CD4-positive, CD25-positive, alpha-beta regulatory T cell (primary cell): ENCODE results near the gene CTNNA2. TPM values are rescaled to one million over a fixed set of nuclear protein-coding genes. Genes with fewer than 3 reads are reported as not detected.

Experiments used
- ATAC-seq, 2 donors: fragments of 150-1000 bp; cut with Tn5 transposase; one replicate each; pipeline ENCODE4 v1.10.0; 2021; ENCODE audit warnings: low read depth in 2 of 2, moderate number of reproducible peaks in 2 of 2, moderate library complexity in 1 of 2
- DNase-seq, 3 donors: peaks; one replicate each; pipeline versions ENCODE4 v3.0.0 to v3.0.0-alpha.2; 2012 to 2022; ENCODE audit warnings: mixed read lengths in 1 of 3
- H3K27ac ChIP-seq: one replicate; pipeline ENCODE4 v1.7.0; 2013; ENCODE audit warnings: mild to moderate bottlenecking, low read length; ENCODE audit not compliant: insufficient read depth, poor library complexity, severe bottlenecking
- H3K27me3 ChIP-seq: one replicate; pipeline ENCODE4 v1.7.0; 2013; ENCODE audit warnings: low read length; ENCODE audit not compliant: control insufficient read depth, insufficient read depth
- H3K36me3 ChIP-seq: one replicate; pipeline ENCODE4 v1.7.0; 2013; ENCODE audit warnings: mild to moderate bottlenecking, low read length, moderate library complexity; ENCODE audit not compliant: control insufficient read depth, insufficient read depth
- H3K4me1 ChIP-seq: 2 replicates; pipeline ENCODE4 v1.7.0; 2013; ENCODE audit warnings: mild to moderate bottlenecking, low read length; ENCODE audit not compliant: insufficient read depth, control insufficient read depth, poor library complexity, severe bottlenecking
- H3K4me3 ChIP-seq: one replicate; pipeline ENCODE4 v1.7.0; 2013; ENCODE audit warnings: low read depth, mild to moderate bottlenecking, low read length, moderate library complexity
- H3K9me3 ChIP-seq, 2 experiments: 1 replicate in 1 of 2; 2 replicates in 1 of 2; pipeline ENCODE4 v1.7.0; 2013; ENCODE audit warnings: low read length in 2 of 2, mild to moderate bottlenecking in 1 of 2, moderate library complexity in 1 of 2; ENCODE audit not compliant: control insufficient read depth in 2 of 2
- H3K27ac Mint-ChIP-seq, 3 donors: one replicate each; pipeline ENCODE4 v1.8.0; 2020 to 2022; ENCODE audit warnings: mild to moderate bottlenecking in 3 of 3, mixed read lengths in 3 of 3, moderate library complexity in 2 of 3
- H3K27me3 Mint-ChIP-seq: one replicate; pipeline ENCODE4 v1.8.0; 2022; ENCODE audit warnings: mild to moderate bottlenecking, mixed read lengths
- H3K36me3 Mint-ChIP-seq: one replicate; pipeline ENCODE4 v1.8.0; 2020; ENCODE audit warnings: mixed read lengths
- H3K4me1 Mint-ChIP-seq, 4 donors: one replicate each; pipeline ENCODE4 v1.8.0; 2020 to 2022; ENCODE audit warnings: mixed read lengths in 4 of 4, mild to moderate bottlenecking in 1 of 4
- H3K4me3 Mint-ChIP-seq, 4 donors: one replicate each; pipeline ENCODE4 v1.8.0; 2020 to 2022; ENCODE audit warnings: mild to moderate bottlenecking in 4 of 4, mixed read lengths in 4 of 4, moderate library complexity in 3 of 4
- H3K9me3 Mint-ChIP-seq, 7 donors: one replicate each; pipeline ENCODE4 v1.8.0; 2020 to 2022; ENCODE audit warnings: mixed read lengths in 7 of 7, mild to moderate bottlenecking in 3 of 7, moderate library complexity in 2 of 7
- polyA plus RNA-seq, 4 donors: library from polyadenylated mRNA; unstranded; fragments of 300-500 nt; fragmentation: Illumina TruSeq; gene quantifications; one replicate each; pipeline ENCODE4 v1.2.3, GENCODE V29; 2021
- total RNA-seq: library from RNA; stranded (reverse); gene quantifications from one replicate; pipeline ENCODE4 v1.2.3, GENCODE V29; 2022

The CTNNA2 gene
- total and polyA plus RNA-seq, 5 donors from 2014 or later = not detected

DNA sequence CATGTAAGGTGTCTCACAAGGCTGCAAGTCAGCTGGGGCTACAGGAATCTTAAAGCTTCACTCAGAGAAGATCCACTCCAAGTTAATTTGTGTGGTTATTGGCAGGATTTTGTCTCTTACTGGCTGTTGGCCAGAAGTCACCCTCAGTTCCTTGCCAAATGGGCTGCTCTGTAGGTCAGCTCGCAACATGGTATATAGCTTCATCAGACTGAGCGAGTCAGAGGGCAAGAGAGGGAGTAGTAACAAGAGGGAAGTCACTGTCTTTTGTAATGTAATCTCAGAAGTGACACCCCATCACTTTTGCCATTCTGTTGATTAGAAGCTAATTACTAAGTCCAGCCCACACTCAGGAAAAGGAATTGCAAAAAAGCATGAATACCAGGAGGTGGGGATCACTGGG, 672.2 kb downstream of the CTNNA2 start:
- H3K36me3 Mint-ChIP-seq = no peaks in the 10 kb centered on the region
- H3K4me1 Mint-ChIP-seq = no peaks in the 10 kb centered on the region
- H3K9me3 Mint-ChIP-seq = peaks cover 3 to 22% (median 9%) of the 10 kb centered on the region in 7 donors
- no peak overlapping the region for H3K27ac Mint-ChIP-seq
- H3K4me3 Mint-ChIP-seq = no peak overlapping the region
- Histone ChIP-seq H3K4me3 (no peak overlapping the region), H3K27ac (no peak overlapping the region), H3K9me3 (peaks cover 0 to 3% of the 10 kb centered on the region in 2 experiments), H3K4me1 (no peaks in the 10 kb centered on the region), H3K36me3 (no peaks in the 10 kb centered on the region), H3K27me3 (no peaks in the 10 kb centered on the region)
- no peak for ATAC-seq
- H3K27me3 Mint-ChIP-seq = no peaks in the 10 kb centered on the region
- DNase-seq = no peak

DNA sequence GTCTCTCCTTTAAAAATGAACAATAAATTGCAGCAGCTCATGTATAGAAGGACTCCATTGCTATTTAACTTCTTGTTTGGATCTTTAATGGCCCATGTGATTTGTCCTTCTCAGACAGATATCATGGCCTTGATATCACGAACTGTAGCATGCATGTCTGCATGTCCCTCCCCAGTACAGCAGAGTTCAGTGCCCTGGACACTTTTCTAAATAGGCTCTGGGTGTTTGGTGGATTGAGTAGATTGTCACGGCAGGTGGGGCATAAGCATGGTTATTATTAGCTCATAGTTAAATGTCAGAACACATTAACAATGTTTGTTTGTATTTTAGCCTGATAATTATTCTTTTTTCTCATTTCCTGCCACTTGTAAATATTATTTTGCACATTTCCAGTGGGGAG, 673.4 kb downstream of the CTNNA2 start:
- H3K9me3 Mint-ChIP-seq = peaks cover 1 to 14% (median 4%) of the 10 kb centered on the region in 7 donors
- H3K27me3 ChIP-seq = no peaks in the 10 kb centered on the region
- no peak for ATAC-seq
- no peak overlapping the region for H3K27ac ChIP-seq
- no peak overlapping the region for H3K27ac Mint-ChIP-seq
- no peaks in the 10 kb centered on the region for H3K4me1 ChIP-seq
- no peak overlapping the region for H3K4me3 Mint-ChIP-seq
- no peaks in the 10 kb centered on the region for H3K9me3 ChIP-seq
- DNase-seq = no peak
- no peaks in the 10 kb centered on the region for H3K36me3 ChIP-seq
- H3K27me3 Mint-ChIP-seq = no peaks in the 10 kb centered on the region
- H3K36me3 Mint-ChIP-seq = no peaks in the 10 kb centered on the region
- no peak overlapping the region for H3K4me3 ChIP-seq
- peaks cover 0 to 1% (median 0%) of the 10 kb centered on the region in 4 donors for H3K4me1 Mint-ChIP-seq

DNA sequence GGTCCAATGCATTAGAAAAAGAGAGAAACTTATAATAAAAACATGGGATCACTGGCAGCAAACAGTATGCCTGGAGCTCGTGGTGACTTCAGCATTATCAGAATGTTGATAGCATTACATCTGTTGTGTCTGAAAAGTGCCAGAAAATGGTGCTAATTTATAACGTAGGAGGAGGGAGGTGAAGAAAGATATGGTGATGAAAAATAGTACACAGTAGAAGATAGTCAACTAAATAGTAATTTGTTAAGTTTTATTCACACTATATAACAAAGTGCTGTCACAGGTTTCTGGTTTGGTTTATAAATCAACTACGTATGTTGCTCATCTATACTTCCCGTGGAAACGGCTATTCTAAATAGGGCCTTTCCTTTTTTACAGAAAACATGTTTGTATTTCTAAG, 674.3 kb downstream of the CTNNA2 start:
- DNase-seq (no peak), ATAC-seq (no peak)
- peaks cover 0 to 4% (median 0%) of the 10 kb centered on the region in 4 donors for H3K4me1 Mint-ChIP-seq
- H3K27me3 Mint-ChIP-seq = no peaks in the 10 kb centered on the region
- Histone ChIP-seq H3K27ac (no peak overlapping the region), H3K4me1 (no peaks in the 10 kb centered on the region), H3K27me3 (no peaks in the 10 kb centered on the region), H3K36me3 (no peaks in the 10 kb centered on the region), H3K9me3 (no peaks in the 10 kb centered on the region), H3K4me3 (no peak overlapping the region)
- no peaks in the 10 kb centered on the region for H3K36me3 Mint-ChIP-seq
- no peak overlapping the region for H3K27ac Mint-ChIP-seq
- H3K9me3 Mint-ChIP-seq = peaks cover 1 to 11% (median 4%) of the 10 kb centered on the region in 7 donors
- H3K4me3 Mint-ChIP-seq = no peak overlapping the region

DNA sequence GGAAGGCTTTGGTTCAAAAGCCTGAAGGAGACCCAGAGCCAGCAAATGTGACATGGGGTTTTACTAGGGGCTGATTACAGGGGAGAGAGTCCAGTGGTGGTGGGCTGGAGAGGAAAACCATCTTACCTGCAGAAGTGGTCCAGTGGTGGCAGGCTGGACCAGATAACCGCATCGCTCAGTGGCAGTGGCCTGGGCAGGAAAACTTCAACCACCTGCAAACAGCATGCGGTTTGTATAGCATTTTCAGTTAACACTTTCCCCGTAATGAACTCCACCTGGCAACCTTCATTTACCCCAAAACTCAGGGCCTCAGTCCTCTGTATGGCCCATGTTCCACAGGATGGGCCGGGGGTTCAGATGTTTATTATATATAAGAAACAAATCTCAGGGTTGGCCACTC, 677.3 kb downstream of the CTNNA2 start:
- no peak for DNase-seq
- H3K36me3 Mint-ChIP-seq = no peaks in the 10 kb centered on the region
- H3K9me3 ChIP-seq = no peaks in the 10 kb centered on the region
- H3K36me3 ChIP-seq = no peaks in the 10 kb centered on the region
- H3K27me3 Mint-ChIP-seq = no peaks in the 10 kb centered on the region
- peaks cover 0 to 4% (median 0%) of the 10 kb centered on the region in 4 donors for H3K4me1 Mint-ChIP-seq
- no peaks in the 10 kb centered on the region for H3K27me3 ChIP-seq
- no peak overlapping the region for H3K4me3 Mint-ChIP-seq
- H3K27ac Mint-ChIP-seq = no peak overlapping the region
- H3K4me3 ChIP-seq = no peak overlapping the region
- no peak overlapping the region for H3K27ac ChIP-seq
- no peaks in the 10 kb centered on the region for H3K4me1 ChIP-seq
- peaks cover 1 to 5% (median 4%) of the 10 kb centered on the region in 7 donors for H3K9me3 Mint-ChIP-seq
- ATAC-seq = no peak

DNA sequence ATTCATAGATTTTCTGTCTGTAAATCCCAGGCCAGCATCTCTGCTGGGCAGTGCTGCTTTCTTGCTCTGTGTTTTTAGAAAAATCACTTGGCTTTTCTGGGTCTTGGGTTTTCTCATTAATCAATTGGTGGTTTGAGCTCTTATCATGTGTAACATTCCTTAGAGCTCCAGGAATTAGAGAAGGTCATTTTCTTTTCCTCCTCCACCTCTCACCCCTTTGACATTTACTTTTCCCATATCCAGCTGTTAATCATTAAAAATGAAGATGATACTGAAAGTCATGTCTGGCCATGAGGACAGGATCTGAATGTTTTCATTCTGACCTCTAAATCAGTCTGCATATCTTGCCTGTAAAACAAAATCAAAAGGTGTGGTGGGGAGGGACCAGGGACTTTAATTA, 680.7 kb downstream of the CTNNA2 start:
- H3K4me3 Mint-ChIP-seq = no peak overlapping the region
- H3K27ac ChIP-seq = no peak overlapping the region
- H3K4me3 ChIP-seq = no peak overlapping the region
- H3K27ac Mint-ChIP-seq = no peak overlapping the region
- ATAC-seq (no peak), DNase-seq (no peak)
- no peaks in the 10 kb centered on the region for H3K27me3 Mint-ChIP-seq
- H3K27me3 ChIP-seq = no peaks in the 10 kb centered on the region
- H3K9me3 Mint-ChIP-seq = peaks cover 4 to 11% (median 7%) of the 10 kb centered on the region in 7 donors
- no peaks in the 10 kb centered on the region for H3K4me1 ChIP-seq
- H3K36me3 ChIP-seq = no peaks in the 10 kb centered on the region
- H3K9me3 ChIP-seq = no peaks in the 10 kb centered on the region
- H3K4me1 Mint-ChIP-seq = peaks cover 0 to 4% (median 0%) of the 10 kb centered on the region in 4 donors
- no peaks in the 10 kb centered on the region for H3K36me3 Mint-ChIP-seq

DNA sequence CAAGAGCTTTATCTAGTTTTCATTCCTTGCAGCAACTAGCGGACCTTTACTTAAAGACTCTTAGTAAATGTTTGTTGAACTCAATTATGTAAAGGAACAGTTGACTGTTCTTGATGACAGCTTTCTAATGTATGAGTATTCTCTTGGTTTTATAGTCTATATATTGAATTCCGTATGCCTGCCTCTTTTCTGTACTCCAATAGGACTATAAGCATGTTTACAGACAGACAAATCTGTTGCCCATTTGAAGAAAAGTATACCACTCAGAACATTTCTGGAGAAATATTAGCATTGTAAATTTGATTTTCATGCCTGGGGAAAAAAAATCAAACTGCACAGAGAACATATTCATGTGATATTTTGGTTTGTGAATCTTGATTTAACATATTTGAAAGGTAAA, 682.2 kb downstream of the CTNNA2 start:
- Mint-ChIP-seq H3K9me3 (peaks cover 5 to 14% (median 8%) of the 10 kb centered on the region in 7 donors), H3K36me3 (no peaks in the 10 kb centered on the region), H3K4me3 (no peak overlapping the region), H3K27me3 (no peaks in the 10 kb centered on the region), H3K27ac (no peak overlapping the region), H3K4me1 (peaks cover 0 to 4% (median 0%) of the 10 kb centered on the region in 4 donors)
- DNase-seq (no peak), ATAC-seq (no peak)
- Histone ChIP-seq H3K4me3 (no peak overlapping the region), H3K9me3 (no peaks in the 10 kb centered on the region), H3K36me3 (no peaks in the 10 kb centered on the region), H3K4me1 (no peaks in the 10 kb centered on the region), H3K27ac (no peak overlapping the region), H3K27me3 (no peaks in the 10 kb centered on the region)

DNA sequence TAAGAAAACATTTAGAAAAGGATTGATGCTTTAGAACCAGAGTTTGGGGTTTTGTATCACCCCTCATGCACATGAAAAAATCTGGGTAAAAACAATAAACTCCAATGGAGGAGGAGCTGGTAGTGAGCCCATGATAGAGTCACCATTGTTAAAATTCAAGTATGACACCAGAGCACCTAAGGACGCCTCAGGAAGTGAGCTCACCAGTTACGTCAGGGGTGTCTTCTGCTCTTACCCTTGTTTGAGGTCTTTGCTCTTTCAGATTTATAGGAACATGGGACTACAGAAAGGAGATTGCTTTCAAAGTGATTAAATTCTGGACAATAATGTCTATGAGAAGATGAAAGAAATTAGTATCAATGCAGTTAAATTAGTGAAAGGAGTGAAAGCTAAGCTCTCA, 685.2 kb downstream of the CTNNA2 start:
- Histone ChIP-seq H3K36me3 (no peaks in the 10 kb centered on the region), H3K9me3 (no peaks in the 10 kb centered on the region), H3K4me1 (no peaks in the 10 kb centered on the region), H3K27ac (no peak overlapping the region), H3K4me3 (no peak overlapping the region), H3K27me3 (no peaks in the 10 kb centered on the region)
- ATAC-seq (no peak), DNase-seq (no peak)
- Mint-ChIP-seq H3K4me3 (no peak overlapping the region), H3K27ac (no peak overlapping the region), H3K36me3 (no peaks in the 10 kb centered on the region), H3K4me1 (no peaks in the 10 kb centered on the region), H3K9me3 (peaks cover 9 to 20% (median 13%) of the 10 kb centered on the region in 7 donors), H3K27me3 (no peaks in the 10 kb centered on the region)

DNA sequence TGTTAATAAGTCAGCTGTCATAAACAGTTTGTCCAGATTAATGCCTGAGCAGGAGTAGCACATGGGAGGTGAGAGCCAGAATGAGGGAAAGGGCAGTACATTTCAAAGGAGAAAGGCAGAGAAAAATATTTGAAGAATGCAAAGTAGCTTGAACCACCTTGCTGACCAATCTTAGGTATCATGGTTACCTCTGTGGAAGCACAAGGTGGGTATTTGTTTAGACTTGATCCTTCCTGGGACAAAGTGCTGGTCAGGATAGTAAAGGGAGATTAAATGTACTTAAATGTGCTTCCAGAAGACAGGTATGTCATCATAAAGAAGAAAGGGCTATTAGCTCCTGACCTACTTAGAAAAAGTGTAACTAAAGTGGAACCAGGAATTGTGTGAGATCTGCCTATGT, 686.7 kb downstream of the CTNNA2 start:
- H3K4me3 Mint-ChIP-seq = no peak overlapping the region
- no peaks in the 10 kb centered on the region for H3K4me1 Mint-ChIP-seq
- no peak overlapping the region for H3K27ac ChIP-seq
- H3K4me3 ChIP-seq = no peak overlapping the region
- no peaks in the 10 kb centered on the region for H3K9me3 ChIP-seq
- H3K27me3 Mint-ChIP-seq = no peaks in the 10 kb centered on the region
- no peaks in the 10 kb centered on the region for H3K36me3 ChIP-seq
- DNase-seq (no peak), ATAC-seq (no peak)
- no peak overlapping the region for H3K27ac Mint-ChIP-seq
- H3K36me3 Mint-ChIP-seq = no peaks in the 10 kb centered on the region
- H3K27me3 ChIP-seq = no peaks in the 10 kb centered on the region
- H3K9me3 Mint-ChIP-seq = peaks cover 11 to 21% (median 17%) of the 10 kb centered on the region in 7 donors
- H3K4me1 ChIP-seq = no peaks in the 10 kb centered on the region
